Fibroblast of pulmonary artery (primary cell): ENCODE measurements around the gene TMUB2.

Experiments used
- DNase-seq: peaks from one replicate; pipeline ENCODE4 v3.0.0-alpha.2; 2010; ENCODE audit warnings: low read depth
- H3K4me3 ChIP-seq: replicated peaks from 2 replicates; pipeline ENCODE4 v1.5.1; 2011; ENCODE audit warnings: low read depth, mild to moderate bottlenecking, control low read depth, low read length, moderate library complexity
- TF ChIP-seq, protein P1 (sequence below): IDR thresholded peaks from 2 replicates; pipeline ENCODE4 v1.5.1; 2011; ENCODE audit warnings: mild to moderate bottlenecking, control low read depth, low read length, inconsistent platforms; ENCODE audit errors: missing control alignments

TMUB2 gene

DNA sequence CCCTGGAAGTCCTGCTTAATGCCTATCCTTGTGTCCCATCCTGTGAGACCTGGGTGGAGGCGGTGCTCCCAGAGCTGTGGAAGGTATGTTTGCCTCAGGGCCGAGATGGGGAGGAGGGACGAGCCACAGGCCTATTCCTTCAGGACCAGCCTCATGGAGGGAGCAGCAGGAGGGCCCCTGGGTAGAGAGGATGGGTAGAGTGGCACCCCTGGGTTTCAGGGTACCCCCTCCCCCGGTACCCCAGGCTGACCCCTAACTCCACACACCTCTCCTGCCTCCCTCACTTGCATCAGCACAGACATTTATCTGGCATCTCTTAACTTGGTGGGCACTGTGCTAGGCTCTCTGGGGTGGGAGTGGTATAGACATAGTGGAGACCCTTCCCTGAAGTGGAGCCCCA, 9.1 kb upstream of the TMUB2 start:
- H3K4me3 ChIP-seq = no peak overlapping the region
- DNase-seq = no peak
- TF ChIP-seq, protein P1, sequence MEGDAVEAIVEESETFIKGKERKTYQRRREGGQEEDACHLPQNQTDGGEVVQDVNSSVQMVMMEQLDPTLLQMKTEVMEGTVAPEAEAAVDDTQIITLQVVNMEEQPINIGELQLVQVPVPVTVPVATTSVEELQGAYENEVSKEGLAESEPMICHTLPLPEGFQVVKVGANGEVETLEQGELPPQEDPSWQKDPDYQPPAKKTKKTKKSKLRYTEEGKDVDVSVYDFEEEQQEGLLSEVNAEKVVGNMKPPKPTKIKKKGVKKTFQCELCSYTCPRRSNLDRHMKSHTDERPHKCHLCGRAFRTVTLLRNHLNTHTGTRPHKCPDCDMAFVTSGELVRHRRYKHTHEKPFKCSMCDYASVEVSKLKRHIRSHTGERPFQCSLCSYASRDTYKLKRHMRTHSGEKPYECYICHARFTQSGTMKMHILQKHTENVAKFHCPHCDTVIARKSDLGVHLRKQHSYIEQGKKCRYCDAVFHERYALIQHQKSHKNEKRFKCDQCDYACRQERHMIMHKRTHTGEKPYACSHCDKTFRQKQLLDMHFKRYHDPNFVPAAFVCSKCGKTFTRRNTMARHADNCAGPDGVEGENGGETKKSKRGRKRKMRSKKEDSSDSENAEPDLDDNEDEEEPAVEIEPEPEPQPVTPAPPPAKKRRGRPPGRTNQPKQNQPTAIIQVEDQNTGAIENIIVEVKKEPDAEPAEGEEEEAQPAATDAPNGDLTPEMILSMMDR = no peak

DNA sequence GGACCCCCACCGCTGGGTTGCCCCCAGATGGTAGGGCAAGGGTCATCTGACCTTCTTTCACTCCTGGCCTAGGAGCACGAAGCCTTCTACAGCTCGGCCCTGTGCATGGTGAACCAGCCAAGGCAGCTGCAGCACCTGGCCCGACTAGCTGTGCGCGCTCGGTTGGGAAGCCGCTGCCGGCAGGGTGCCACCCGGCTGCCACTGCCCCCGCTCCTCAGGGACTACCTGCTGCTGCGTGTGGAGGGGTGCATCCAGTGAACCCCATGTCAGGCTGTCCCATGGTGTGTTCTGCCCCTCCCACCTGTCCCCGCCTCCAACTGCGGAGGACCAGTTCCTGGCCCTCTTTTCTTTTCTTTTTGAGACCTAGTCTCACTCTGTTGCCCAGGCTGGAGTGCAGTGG, 8.6 kb upstream of the TMUB2 start:
- no peak for DNase-seq
- TF ChIP-seq, protein P1 = no peak
- H3K4me3 ChIP-seq = no peak overlapping the region

DNA sequence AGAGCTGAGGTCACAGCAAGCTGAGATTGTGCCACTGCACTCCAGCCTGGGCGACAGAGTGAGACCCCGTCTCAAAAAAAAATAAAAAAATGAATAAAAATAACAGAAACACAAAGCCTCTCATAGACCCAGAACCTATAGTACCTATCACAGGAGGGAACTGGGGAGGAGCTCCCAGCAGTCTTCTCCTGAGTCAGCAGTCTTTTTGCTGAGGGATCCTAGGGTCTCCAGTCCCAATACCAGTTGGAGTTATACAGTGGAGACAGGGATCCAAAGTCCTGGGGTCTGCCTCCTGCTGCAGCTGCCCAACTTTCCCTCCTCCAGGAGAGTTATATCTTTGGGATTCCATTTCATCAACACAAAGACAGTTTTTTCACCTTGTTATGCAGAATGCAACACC, 3.7 kb upstream of the TMUB2 start:
- no peak for DNase-seq
- TF ChIP-seq, protein P1 = no peak
- H3K4me3 ChIP-seq = no peak overlapping the region

DNA sequence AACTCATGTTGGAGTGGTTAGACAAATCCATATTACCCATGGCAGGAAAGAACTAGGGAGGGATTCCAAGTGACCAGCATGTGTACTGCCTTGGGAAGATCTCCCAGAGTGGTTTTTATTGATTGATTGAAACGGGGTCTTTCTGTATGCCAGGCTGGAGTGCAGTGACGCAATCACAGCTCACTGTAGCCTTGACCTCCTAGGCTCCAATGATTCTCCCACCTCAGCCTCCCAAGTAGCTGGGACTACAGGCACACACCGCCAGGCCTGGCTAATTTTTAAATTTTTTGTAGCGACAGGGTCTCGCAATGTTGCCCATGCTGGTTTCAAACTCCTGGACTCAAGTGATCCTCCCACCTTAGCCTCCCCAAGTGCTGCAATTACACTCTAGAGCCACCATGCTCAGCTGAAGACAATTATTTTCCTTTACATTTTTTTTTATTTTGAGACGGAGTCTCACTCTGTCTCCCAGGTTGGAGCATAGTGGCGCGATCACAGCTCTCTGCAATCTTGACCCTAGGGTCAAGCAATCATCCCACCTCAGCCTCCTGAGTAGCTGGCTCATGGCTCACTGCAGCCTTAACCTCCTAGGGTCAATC, 2.5 kb upstream of the TMUB2 start:
- H3K4me3 ChIP-seq = no peak overlapping the region
- TF ChIP-seq, protein P1 = no peak
- no peak for DNase-seq

DNA sequence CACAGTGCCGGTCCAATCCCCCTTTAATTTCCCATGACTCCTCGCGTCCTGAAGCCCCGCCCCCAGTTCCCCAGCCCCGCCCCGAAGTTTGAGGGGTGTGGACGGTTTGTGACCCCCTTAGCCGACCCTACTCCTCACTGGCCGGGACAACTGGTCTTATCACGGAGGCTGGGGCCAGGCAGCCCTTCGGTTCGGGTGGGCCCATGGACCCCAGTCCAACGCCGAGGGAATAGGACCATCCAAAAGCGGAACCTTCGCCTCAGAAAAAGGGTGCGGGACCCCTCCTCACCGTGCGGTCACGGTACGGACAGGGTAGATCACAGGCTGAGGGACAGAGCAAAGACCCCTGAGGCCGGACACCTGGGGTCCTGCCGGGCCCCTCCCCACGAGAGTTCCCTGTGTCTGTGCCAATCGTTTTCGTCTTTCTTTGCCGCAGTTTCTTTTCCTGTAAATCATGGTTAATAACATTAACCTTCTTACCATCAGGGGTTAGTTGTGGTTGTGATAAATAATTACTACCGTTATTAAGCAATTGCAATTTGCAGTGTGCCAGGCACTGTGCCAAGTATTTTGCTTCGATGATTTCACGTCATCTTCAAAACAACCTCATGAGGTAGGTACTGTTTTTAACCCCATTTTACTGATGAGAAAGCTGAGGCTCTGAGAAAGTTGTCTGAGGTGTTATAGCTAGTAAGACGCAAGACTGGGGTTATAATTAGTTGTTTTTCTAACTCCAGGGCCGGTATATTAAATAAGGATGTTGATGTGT, 543 bp downstream of the TMUB2 start:
- DNase-seq = peak; percentile 60
- peak overlapping the region; percentile 100 for H3K4me3 ChIP-seq
- TF ChIP-seq, protein P1 = no peak

DNA sequence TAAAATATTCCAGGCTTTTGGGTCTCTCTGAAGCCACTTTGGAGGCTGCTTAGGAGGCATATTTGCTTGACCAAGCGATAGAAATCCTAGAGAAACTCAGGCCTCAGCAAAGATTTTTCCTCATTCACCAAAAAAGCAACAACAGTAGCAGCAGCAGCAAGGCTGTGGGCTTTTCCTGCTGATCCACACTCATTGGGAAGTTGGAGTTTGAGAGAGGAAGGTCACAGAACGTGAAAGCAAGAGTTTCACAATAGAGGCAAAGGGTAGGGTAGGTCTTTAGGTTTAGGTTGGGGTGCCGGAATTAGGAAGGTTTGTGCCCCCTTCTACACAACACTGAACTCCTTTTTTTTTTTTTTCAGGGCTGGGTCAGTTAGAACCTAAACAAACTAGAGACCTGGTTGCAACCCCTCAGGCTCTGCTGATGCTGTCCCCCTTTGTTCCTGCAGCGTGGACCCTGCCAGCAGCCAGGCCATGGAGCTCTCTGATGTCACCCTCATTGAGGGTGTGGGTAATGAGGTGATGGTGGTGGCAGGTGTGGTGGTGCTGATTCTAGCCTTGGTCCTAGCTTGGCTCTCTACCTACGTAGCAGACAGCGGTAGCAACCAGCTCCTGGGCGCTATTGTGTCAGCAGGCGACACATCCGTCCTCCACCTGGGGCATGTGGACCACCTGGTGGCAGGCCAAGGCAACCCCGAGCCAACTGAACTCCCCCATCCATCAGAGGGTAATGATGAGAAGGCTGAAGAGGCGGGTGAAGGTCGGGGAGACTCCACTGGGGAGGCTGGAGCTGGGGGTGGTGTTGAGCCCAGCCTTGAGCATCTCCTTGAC, 2.0 kb downstream of the TMUB2 start:
- peak overlapping the region; percentile 100 for H3K4me3 ChIP-seq
- TF ChIP-seq, protein P1 = no peak
- no peak for DNase-seq
